Endodermal cell (in vitro differentiated cells): ENCODE measurements around the gene AMD1. TPM values are rescaled to one million over a fixed set of nuclear protein-coding genes. Genes with fewer than 3 reads are reported as not detected.
"Not testable (repeated sequence)": the region's sequence is repeated elsewhere in the genome, so short reads cannot be mapped to it uniquely, and the experiment has no call there.

ENCODE experiments used
- DNase-seq: peaks from one replicate; pipeline ENCODE4 v3.0.0-alpha.2; 2017
- H3K27ac ChIP-seq: 2 replicates; pipeline ENCODE4 v1.5.1; 2013; ENCODE audit warnings: mild to moderate bottlenecking, low read depth, low read length, moderate library complexity
- H3K27me3 ChIP-seq: 2 replicates; pipeline ENCODE4 v1.6.1; 2013; ENCODE audit warnings: mild to moderate bottlenecking, low read length, moderate library complexity; ENCODE audit not compliant: insufficient read depth, control insufficient read depth, poor library complexity, severe bottlenecking
- H3K36me3 ChIP-seq: 2 replicates; pipeline ENCODE4 v1.7.0; 2013; ENCODE audit warnings: mild to moderate bottlenecking, low read length, moderate library complexity; ENCODE audit not compliant: control insufficient read depth, insufficient read depth
- H3K4me1 ChIP-seq: one replicate; pipeline ENCODE4 v1.7.0; 2013; ENCODE audit warnings: low read length; ENCODE audit not compliant: control insufficient read depth, insufficient read depth
- H3K4me3 ChIP-seq: 2 replicates; pipeline ENCODE4 v1.5.1; 2013; ENCODE audit warnings: mild to moderate bottlenecking, low read length, moderate library complexity
- H3K9ac ChIP-seq: 2 replicates; pipeline ENCODE4 v1.6.1; 2013; ENCODE audit warnings: mild to moderate bottlenecking, low read length, moderate library complexity; ENCODE audit not compliant: poor library complexity, severe bottlenecking; ENCODE audit errors: extremely low read depth
- H3K9me3 ChIP-seq: 2 replicates; pipeline ENCODE4 v1.6.1; 2013; ENCODE audit warnings: mild to moderate bottlenecking, low read length, moderate library complexity; ENCODE audit not compliant: control insufficient read depth
- H3K27ac Mint-ChIP-seq: 2 replicates; pipeline ENCODE4 v1.8.0; 2020; ENCODE audit warnings: mixed read lengths
- H3K27me3 Mint-ChIP-seq: 2 replicates; pipeline ENCODE4 v1.8.0; 2021; ENCODE audit warnings: mild to moderate bottlenecking, mixed read lengths; ENCODE audit not compliant: insufficient read depth
- H3K36me3 Mint-ChIP-seq: 2 replicates; pipeline ENCODE4 v1.8.0; 2020; ENCODE audit warnings: low read depth, mixed read lengths
- H3K4me1 Mint-ChIP-seq: 2 replicates; pipeline ENCODE4 v1.8.0; 2020; ENCODE audit warnings: mixed read lengths
- H3K4me3 Mint-ChIP-seq: 2 replicates; pipeline ENCODE4 v1.8.0; 2020; ENCODE audit warnings: mild to moderate bottlenecking, moderate library complexity, mixed read lengths
- H3K9me3 Mint-ChIP-seq: 2 replicates; pipeline ENCODE4 v1.8.0; 2020; ENCODE audit warnings: mild to moderate bottlenecking, mixed read lengths
- CTCF ChIP-seq: fragments of 200-600 bp; sonication (generic); conservative IDR thresholded peaks from 2 replicates; pipeline ENCODE4 v1.5.0; 2021; ENCODE audit warnings: antibody characterized with exemption, mild to moderate bottlenecking
- WGBS, 2 experiments: methylation state at CpG; one replicate each; pipeline versions ENCODE4 v1.1.5 to v1.1.7; 2013; ENCODE audit warnings: missing lambda C conversion rate in 2 of 2, mixed read lengths in 1 of 2; ENCODE audit not compliant: insufficient coverage in 1 of 2, insufficient read length in 1 of 2; 5-methylcytosine and 5-hydroxymethylcytosine counted together
- total RNA-seq, 2 donors: library from RNA; stranded (reverse); fragmentation: NEBNext Ultra II Directional in 1 of 2; extraction: Animal tissue kit (Norgen Biotek cat#: 25700) in 1 of 2; gene quantifications; 2 replicates in 1 of 2; 3 replicates in 1 of 2; pipeline ENCODE4 v1.2.1, GENCODE V29; 2021

Gene AMD1
- total RNA-seq, 2 donors from 2014 or later, result 71.8 to 87.0 TPM

GRCh38 chr6:110897433-110897832, 22.8 kb downstream of the AMD1 start:
- Histone ChIP-seq H3K9me3 (peaks cover 24% of the 10 kb centered on the region), H3K4me1 (no peaks in the 10 kb centered on the region), H3K36me3 (peaks cover 90% of the 10 kb centered on the region), H3K9ac (no peak overlapping the region), H3K27me3 (no peaks in the 10 kb centered on the region), H3K27ac (no peak overlapping the region), H3K4me3 (no peak overlapping the region)
- peaks cover 4% of the 10 kb centered on the region for H3K9me3 Mint-ChIP-seq
- H3K27me3 Mint-ChIP-seq, result no peaks in the 10 kb centered on the region
- peaks cover 7% of the 10 kb centered on the region for H3K4me1 Mint-ChIP-seq
- no peak overlapping the region for H3K27ac Mint-ChIP-seq
- TF ChIP-seq CTCF, result no peak
- H3K4me3 Mint-ChIP-seq, result no peak overlapping the region
- no peak for DNase-seq
- WGBS, 2 experiments, result 97 to 100% methylated on average over 6 to 9 of the region's 9 CpGs
- peaks cover 74% of the 10 kb centered on the region for H3K36me3 Mint-ChIP-seq

GRCh38 chr6:110898111-110898510, 23.5 kb downstream of the AMD1 start:
- Mint-ChIP-seq H3K4me3 (no peak overlapping the region), H3K36me3 (peaks cover 72% of the 10 kb centered on the region), H3K9me3 (peaks cover 5% of the 10 kb centered on the region), H3K27ac (no peak overlapping the region), H3K27me3 (no peaks in the 10 kb centered on the region), H3K4me1 (peaks cover 7% of the 10 kb centered on the region)
- 100% methylated on average over 2 to 4 of the region's 5 CpGs for WGBS, 2 experiments
- Histone ChIP-seq H3K4me1 (no peaks in the 10 kb centered on the region), H3K27me3 (no peaks in the 10 kb centered on the region), H3K9ac (no peak overlapping the region), H3K4me3 (no peak overlapping the region), H3K9me3 (peaks cover 31% of the 10 kb centered on the region), H3K36me3 (peaks cover 85% of the 10 kb centered on the region), H3K27ac (no peak overlapping the region)
- no peak for DNase-seq
- TF ChIP-seq CTCF, result no peak

- TF ChIP-seq CTCF, result no peak
- no peak overlapping the region for H3K27ac ChIP-seq
- Mint-ChIP-seq H3K4me3 (no peak overlapping the region), H3K9me3 (peaks cover 25% of the 10 kb centered on the region), H3K4me1 (peaks cover 7% of the 10 kb centered on the region), H3K27me3 (peaks cover 4% of the 10 kb centered on the region), H3K27ac (peak overlapping the region; percentile 9), H3K36me3 (peaks cover 69% of the 10 kb centered on the region)
- H3K4me3 ChIP-seq, result no peak overlapping the region
- peaks cover 47% of the 10 kb centered on the region for H3K9me3 ChIP-seq
- H3K9ac ChIP-seq, result no peak overlapping the region
- H3K36me3 ChIP-seq, result peaks cover 71% of the 10 kb centered on the region
- no peaks in the 10 kb centered on the region for H3K27me3 ChIP-seq
- no peaks in the 10 kb centered on the region for H3K4me1 ChIP-seq
- DNase-seq, result no peak
- WGBS, 2 experiments, result 94 to 100% methylated on average over 2 to 5 of the region's 5 CpGs
Observed at GRCh38 chr6:110900028-110900598, 25.5 kb downstream of the AMD1 start.

GRCh38 chr6:110901601-110902000, 27.0 kb downstream of the AMD1 start:
- H3K36me3 ChIP-seq, result peaks cover 56% of the 10 kb centered on the region

More at GRCh38 chr6:110901601-110902000, 27.0 kb downstream of the AMD1 start:
- not testable (repeated sequence) for H3K4me1 Mint-ChIP-seq, H3K4me3 Mint-ChIP-seq, H3K4me3 ChIP-seq, H3K4me1 ChIP-seq, H3K9ac ChIP-seq, H3K27me3 ChIP-seq, H3K27me3 Mint-ChIP-seq, H3K27ac ChIP-seq, H3K27ac Mint-ChIP-seq, DNase-seq
- peaks cover 55% of the 10 kb centered on the region for H3K36me3 Mint-ChIP-seq
- 93 to 95% methylated on average over 8 of the region's 8 CpGs for WGBS, 2 experiments
- H3K9me3 Mint-ChIP-seq, result peaks cover 40% of the 10 kb centered on the region
- H3K9me3 ChIP-seq, result peaks cover 47% of the 10 kb centered on the region
